Measurements from ENCODE around the gene PLEKHA5. TPM values are rescaled to one million over a fixed set of nuclear protein-coding genes. Genes with fewer than 3 reads are reported as not detected.
"Not testable (repeated sequence)": the region's sequence is repeated elsewhere in the genome, so short reads cannot be mapped to it uniquely, and the experiment has no call there.

PLEKHA5 gene, protein sequence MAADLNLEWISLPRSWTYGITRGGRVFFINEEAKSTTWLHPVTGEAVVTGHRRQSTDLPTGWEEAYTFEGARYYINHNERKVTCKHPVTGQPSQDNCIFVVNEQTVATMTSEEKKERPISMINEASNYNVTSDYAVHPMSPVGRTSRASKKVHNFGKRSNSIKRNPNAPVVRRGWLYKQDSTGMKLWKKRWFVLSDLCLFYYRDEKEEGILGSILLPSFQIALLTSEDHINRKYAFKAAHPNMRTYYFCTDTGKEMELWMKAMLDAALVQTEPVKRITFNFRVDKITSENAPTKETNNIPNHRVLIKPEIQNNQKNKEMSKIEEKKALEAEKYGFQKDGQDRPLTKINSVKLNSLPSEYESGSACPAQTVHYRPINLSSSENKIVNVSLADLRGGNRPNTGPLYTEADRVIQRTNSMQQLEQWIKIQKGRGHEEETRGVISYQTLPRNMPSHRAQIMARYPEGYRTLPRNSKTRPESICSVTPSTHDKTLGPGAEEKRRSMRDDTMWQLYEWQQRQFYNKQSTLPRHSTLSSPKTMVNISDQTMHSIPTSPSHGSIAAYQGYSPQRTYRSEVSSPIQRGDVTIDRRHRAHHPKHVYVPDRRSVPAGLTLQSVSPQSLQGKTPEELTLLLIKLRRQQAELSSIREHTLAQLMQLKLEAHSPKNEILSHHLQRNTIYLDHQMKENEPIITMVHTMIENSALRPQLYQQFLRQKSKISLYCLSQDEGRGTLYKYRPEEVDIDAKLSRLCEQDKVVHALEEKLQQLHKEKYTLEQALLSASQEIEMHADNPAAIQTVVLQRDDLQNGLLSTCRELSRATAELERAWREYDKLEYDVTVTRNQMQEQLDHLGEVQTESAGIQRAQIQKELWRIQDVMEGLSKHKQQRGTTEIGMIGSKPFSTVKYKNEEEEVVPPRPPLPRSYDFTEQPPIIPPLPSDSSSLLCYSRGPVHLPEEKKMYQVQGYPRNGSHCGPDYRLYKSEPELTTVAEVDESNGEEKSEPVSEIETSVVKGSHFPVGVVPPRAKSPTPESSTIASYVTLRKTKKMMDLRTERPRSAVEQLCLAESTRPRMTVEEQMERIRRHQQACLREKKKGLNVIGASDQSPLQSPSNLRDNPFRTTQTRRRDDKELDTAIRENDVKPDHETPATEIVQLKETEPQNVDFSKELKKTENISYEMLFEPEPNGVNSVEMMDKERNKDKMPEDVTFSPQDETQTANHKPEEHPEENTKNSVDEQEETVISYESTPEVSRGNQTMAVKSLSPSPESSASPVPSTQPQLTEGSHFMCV
- total RNA-seq = 10 to 100 TPM in 1 of 2 donors, 1 to 10 TPM in 1; 8.9 to 10.3 TPM
- 20.2 to 40.1 reads per million in 2 donors for total RNA-seq

DNA sequence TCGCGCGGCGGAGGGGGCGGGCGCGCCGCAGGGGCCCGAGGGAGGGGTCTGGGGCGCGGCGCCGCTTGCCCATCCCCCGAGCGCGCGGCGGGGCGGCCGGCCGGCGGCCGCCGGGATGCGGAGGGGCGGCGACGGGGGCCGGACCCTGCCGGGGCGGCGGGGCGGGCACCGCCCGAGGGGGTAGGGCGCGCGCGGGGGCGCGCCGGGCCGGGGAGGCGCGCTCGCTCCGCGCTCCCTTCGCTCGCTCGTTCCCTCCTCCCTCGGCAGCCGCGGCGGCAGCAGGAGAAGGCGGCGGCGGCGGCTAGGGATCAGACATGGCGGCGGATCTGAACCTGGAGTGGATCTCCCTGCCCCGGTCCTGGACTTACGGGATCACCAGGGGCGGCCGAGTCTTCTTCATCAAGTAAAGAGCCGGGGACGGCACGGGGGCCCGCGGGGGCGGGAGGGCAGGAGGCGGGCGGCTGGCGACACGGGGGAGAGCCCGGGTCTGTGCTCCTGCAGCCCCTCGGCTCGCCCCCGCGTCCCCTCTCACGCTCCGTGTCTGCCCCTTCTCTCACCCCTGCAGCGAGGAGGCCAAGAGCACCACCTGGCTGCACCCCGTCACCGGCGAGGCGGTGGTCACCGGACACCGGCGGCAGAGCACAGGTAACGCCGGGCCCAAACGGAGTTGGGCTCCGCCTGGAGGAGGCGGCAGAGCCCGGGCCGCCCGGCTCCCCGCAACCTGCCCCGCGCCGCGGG lies at the start of gene PLEKHA5:
Gene PLEKHA5 (plus strand): TSS at position 248 of the 738 bp plus-strand sequence. CDS start 67 bp downstream, at position 315.
- DNase-seq (peak; percentile 12 to 54 (median 49)), ATAC-seq (peak; percentile 71)
- Mint-ChIP-seq H3K27me3 (peaks cover 6% of the 10 kb centered on the region), H3K4me3 (peak within 1 kb of the TSS; percentile 94), H3K4me1 (peaks cover 13% of the 10 kb centered on the region), H3K36me3 (ENCODE audit: low read depth) (peaks cover 2% of the 10 kb centered on the region), H3K27ac (peak within 1 kb of the TSS; percentile 22)
- peaks cover 4% of the 10 kb centered on the region for H3K9me3 ChIP-seq (ENCODE audit: control insufficient read depth, low read length, poor library complexity, severe bottlenecking)

DNA sequence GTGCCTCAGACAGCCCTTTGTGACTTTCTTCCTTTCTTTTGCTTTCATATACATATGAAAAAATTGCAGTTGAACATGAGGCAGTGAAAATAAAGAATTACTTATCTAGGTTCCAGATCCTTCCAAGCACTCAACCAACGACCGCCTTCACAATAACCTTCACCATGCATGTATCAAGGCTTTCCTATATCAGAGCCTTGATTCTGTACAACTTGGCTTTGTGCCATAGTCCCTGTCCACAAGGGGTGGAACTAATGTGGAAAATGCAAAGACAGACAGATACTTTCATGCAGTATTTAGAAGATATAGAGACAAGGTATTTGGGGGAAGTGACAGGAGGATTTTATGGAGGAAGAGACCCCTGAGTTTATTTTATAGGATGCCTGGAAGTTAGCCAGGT lies 48.6 kb upstream of the PLEKHA5 start:
- Mint-ChIP-seq H3K27me3 (no peaks in the 10 kb centered on the region), H3K4me3 (no peak overlapping the region), H3K4me1 (peaks cover 6% of the 10 kb centered on the region), H3K36me3 (ENCODE audit: low read depth) (no peaks in the 10 kb centered on the region), H3K27ac (no peak overlapping the region)
- ATAC-seq (no peak), DNase-seq (no peak)
- no peaks in the 10 kb centered on the region for H3K9me3 ChIP-seq (ENCODE audit: control insufficient read depth, low read length, poor library complexity, severe bottlenecking)

DNA sequence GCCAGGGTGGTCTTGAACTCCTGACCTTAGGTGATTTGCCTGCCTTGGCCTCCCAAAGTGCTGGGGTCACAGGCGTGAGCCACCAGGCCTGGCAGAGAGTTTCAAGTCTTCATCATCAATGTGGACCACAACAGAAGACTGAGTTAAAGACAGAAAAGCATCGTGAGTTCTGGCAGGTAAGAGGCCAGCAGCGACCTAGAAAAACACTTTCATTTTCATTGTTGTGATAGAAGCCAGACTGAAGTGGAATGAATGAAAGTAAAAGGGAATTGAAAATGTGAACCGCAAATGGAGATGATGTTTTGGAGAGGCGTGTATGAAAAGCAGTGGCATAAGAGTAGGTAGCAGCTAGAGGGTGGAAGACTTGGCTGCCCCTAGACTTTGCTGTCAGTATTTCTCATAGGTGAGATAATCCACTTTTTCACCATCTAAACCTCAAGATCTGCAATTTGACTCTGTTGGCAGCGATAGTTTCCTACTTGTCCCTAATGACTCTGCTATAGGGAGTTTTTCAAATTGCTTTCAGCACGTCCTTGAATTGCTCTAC lies 47.1 kb upstream of the PLEKHA5 start:
- Mint-ChIP-seq H3K4me3 (peak overlapping the region; percentile 46), H3K36me3 (ENCODE audit: low read depth) (no peaks in the 10 kb centered on the region), H3K27me3 (no peaks in the 10 kb centered on the region), H3K4me1 (peaks cover 6% of the 10 kb centered on the region), H3K27ac (peak overlapping the region; percentile 1)
- no peaks in the 10 kb centered on the region for H3K9me3 ChIP-seq (ENCODE audit: control insufficient read depth, low read length, poor library complexity, severe bottlenecking)
- ATAC-seq (no peak), DNase-seq (no peak)

DNA sequence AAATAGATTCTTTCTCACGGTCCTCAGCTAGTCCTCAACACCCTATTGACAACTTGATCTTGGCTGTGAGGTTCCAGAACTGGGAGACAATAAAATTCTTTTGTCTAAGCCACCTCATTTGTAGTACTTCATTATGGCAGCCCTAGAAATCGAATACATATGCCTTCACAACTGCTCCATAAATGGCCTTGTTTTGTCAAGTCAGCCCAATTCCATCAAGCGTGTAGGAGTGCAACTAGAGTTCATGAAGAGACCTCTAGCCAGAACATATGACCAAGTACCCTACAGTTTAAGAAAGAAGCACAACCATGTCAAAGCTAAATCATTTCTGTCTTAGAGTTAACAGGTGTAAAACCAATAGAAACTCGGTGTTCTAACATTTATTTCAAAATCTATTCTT lies 45.0 kb upstream of the PLEKHA5 start:
- ATAC-seq (no peak), DNase-seq (no peak)
- Mint-ChIP-seq H3K27ac (no peak overlapping the region), H3K4me3 (no peak overlapping the region), H3K4me1 (peaks cover 6% of the 10 kb centered on the region), H3K27me3 (peaks cover 5% of the 10 kb centered on the region), H3K36me3 (ENCODE audit: low read depth) (no peaks in the 10 kb centered on the region)
- no peaks in the 10 kb centered on the region for H3K9me3 ChIP-seq (ENCODE audit: control insufficient read depth, low read length, poor library complexity, severe bottlenecking)

DNA sequence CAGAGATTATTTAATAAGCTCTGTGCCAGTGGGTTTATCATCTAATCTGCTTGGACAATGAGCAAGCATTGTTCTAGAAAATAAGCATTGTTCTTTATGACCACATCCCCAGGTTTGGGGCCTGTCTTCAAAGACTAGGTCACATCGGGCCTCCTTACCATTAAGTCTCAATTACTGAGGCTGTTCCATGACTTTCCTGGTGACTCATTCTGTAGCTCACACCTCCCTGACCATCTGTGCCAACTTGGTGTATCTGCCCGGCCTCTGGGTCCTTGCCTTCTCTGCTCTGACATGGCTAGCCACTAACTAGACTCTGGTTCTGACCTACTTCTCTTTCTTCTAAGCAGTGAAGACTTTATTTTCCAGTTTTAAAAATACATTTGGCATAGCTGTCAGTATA lies 44.4 kb upstream of the PLEKHA5 start:
- Mint-ChIP-seq H3K4me3 (no peak overlapping the region), H3K27ac (no peak overlapping the region), H3K4me1 (peaks cover 6% of the 10 kb centered on the region), H3K27me3 (peaks cover 5% of the 10 kb centered on the region), H3K36me3 (ENCODE audit: low read depth) (no peaks in the 10 kb centered on the region)
- H3K9me3 ChIP-seq (ENCODE audit: control insufficient read depth, low read length, poor library complexity, severe bottlenecking) = no peaks in the 10 kb centered on the region
- ATAC-seq = no peak
- DNase-seq = no peak

DNA sequence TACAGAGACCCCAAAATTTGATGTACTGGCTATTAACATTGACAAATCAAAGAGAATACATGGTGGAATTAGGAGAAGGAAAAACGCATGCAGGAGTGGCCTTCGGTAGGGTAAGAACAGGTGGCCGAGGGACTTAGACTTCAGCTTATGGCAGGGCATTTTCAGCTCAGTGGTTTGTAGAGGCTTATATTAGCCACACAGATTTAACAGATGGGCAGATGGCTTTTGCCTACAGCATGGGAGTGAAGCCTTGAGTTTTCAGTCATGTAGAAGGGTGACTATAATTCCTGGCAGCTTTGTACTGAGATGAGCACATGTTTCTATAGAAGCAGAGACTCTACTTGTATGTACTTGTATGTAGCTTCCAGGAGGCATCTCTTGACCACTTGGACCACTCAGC lies 40.9 kb upstream of the PLEKHA5 start:
- H3K9me3 ChIP-seq (ENCODE audit: control insufficient read depth, low read length, poor library complexity, severe bottlenecking) = no peaks in the 10 kb centered on the region
- no peaks in the 10 kb centered on the region for H3K36me3 Mint-ChIP-seq (ENCODE audit: low read depth)
- H3K4me3 Mint-ChIP-seq = no peak overlapping the region
- peaks cover 5% of the 10 kb centered on the region for H3K27me3 Mint-ChIP-seq
- ATAC-seq = no peak
- no peak for DNase-seq
- H3K4me1 Mint-ChIP-seq = no peaks in the 10 kb centered on the region
- H3K27ac Mint-ChIP-seq = no peak overlapping the region

DNA sequence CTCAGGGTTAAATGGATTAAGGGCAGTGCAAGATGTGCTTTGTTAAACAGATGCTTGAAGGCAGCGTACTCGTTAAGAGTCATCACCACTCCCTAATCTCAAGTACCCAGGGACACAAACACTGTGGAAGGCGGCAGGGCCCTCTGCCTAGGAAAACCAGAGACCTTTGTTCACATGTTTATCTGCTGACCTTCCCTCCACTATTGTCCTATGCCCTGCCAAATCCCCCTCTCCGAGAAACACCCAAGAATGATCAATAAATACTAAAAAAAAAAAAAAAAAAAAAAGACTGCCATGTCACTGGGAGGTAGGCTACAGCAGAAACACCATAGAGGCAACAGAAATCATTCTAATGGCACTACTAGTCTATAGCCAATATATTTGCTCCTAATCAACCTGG lies 37.1 kb upstream of the PLEKHA5 start:
- not testable (repeated sequence) for ATAC-seq; H3K27ac Mint-ChIP-seq; H3K9me3 ChIP-seq (ENCODE audit: control insufficient read depth, low read length, poor library complexity, severe bottlenecking); H3K36me3 Mint-ChIP-seq (ENCODE audit: low read depth); DNase-seq; H3K4me1 Mint-ChIP-seq; H3K4me3 Mint-ChIP-seq; H3K27me3 Mint-ChIP-seq

DNA sequence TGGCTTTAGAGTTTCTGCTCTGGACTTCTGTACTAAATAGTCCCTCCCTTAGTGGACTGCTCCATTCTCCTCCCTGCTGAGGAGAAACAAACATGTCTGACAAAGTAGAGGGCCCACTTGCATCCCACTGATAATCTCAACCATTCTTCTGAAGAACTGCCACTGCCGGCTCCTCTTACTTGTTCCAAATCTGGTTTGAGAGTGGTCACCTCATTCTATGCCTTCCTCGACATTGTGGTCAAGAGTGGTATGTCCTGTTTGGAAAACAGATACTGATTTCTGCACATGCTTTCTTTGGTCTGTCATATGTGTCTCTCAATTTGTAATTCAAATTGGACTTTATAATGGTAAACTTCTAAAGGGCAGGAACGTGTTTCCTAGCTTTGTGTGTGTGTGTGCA lies 36.3 kb upstream of the PLEKHA5 start:
- Mint-ChIP-seq H3K36me3 (ENCODE audit: low read depth) (no peaks in the 10 kb centered on the region), H3K4me1 (no peaks in the 10 kb centered on the region), H3K4me3 (no peak overlapping the region), H3K27me3 (peaks cover 9% of the 10 kb centered on the region), H3K27ac (no peak overlapping the region)
- DNase-seq = no peak
- H3K9me3 ChIP-seq (ENCODE audit: control insufficient read depth, low read length, poor library complexity, severe bottlenecking) = no peaks in the 10 kb centered on the region
- ATAC-seq = no peak

DNA sequence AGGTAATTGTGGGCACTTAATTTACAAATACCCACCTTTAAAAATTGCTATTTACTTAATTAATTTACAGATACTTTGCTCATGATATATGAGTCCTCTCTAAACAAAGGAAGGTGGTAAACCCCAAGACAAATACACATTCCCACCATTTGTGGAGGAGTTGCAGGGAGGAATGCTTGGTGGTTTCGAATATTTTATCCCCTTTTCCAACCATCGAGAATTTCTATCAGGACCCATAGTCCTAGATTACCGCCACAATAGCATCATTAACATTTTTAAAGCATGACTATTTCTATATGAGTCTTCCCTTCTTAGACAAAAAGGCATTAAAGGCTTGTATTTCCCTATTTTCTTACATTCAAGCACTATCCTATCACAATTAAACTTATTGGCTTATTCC lies 34.2 kb upstream of the PLEKHA5 start:
- ATAC-seq = no peak

DNA sequence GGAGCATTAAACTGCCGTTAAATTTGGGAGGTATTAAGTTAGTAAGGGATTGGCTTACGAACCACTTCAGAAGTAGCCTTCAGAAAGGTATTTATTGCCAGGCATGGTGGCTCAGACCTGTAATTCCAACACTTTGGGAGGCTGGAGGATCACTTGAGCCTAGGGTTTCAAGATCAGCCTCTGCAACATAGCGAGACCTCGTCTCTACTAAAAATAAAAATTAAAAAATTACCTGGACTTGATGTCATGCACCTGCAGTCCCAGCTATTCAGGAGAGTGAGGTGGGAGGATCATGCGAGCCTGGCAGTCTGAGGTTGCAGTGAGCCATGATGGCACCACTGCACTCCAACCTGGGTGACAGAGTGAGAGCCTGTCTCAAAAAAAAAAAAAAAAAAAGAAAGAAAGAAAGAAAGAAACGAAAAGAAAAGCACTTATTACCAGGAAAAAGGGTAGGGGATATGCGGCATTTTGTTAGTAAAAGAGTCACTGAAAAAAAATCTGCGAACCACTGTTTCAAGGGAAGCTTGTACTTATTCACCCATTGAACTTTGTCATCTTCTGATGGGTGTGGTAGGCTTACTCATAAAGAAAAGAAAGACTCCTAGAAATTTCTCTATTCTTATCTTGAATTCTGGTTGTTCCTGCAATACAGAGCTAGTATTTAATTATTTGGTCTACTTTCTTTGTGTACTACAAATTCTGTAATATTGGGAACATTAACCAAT lies 33.6 kb upstream of the PLEKHA5 start:
- Mint-ChIP-seq H3K27ac (no peak overlapping the region), H3K4me1 (no peaks in the 10 kb centered on the region), H3K4me3 (no peak overlapping the region), H3K27me3 (peaks cover 4% of the 10 kb centered on the region), H3K36me3 (ENCODE audit: low read depth) (no peaks in the 10 kb centered on the region)
- DNase-seq (no peak), ATAC-seq (no peak)
- H3K9me3 ChIP-seq (ENCODE audit: control insufficient read depth, low read length, poor library complexity, severe bottlenecking) = no peaks in the 10 kb centered on the region

More for the DNA sequence above, 34.2 kb upstream of the PLEKHA5 start:
- no peaks in the 10 kb centered on the region for H3K4me1 Mint-ChIP-seq
- no peaks in the 10 kb centered on the region for H3K9me3 ChIP-seq (ENCODE audit: control insufficient read depth, low read length, poor library complexity, severe bottlenecking)
- no peak overlapping the region for H3K4me3 Mint-ChIP-seq
- no peaks in the 10 kb centered on the region for H3K36me3 Mint-ChIP-seq (ENCODE audit: low read depth)
- DNase-seq = no peak
- H3K27me3 Mint-ChIP-seq = peaks cover 4% of the 10 kb centered on the region
- H3K27ac Mint-ChIP-seq = no peak overlapping the region

DNA sequence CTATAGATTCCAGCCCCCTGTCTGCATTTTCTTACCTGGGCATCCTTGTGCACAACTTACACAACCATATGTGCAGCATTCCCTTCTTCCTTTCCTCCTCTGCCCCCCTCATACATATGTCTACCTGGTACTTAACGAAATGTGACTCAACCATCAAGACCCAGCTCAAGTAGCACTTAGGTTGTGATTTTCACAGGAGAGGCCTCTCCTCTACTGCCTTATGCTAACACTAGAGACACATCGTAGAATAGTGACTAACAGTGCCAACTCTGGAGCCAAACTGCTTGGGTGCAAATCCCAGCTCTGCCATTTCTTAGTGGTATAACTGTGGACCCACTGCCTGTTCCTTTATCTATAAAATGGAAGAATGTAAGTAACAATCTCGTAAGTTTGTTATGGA lies 24.1 kb upstream of the PLEKHA5 start:
- H3K27ac Mint-ChIP-seq = no peak overlapping the region
- H3K27me3 Mint-ChIP-seq = peaks cover 23% of the 10 kb centered on the region
- no peaks in the 10 kb centered on the region for H3K4me1 Mint-ChIP-seq
- DNase-seq (no peak), ATAC-seq (no peak)
- H3K36me3 Mint-ChIP-seq (ENCODE audit: low read depth) = no peaks in the 10 kb centered on the region
- H3K4me3 Mint-ChIP-seq = no peak overlapping the region
- H3K9me3 ChIP-seq (ENCODE audit: control insufficient read depth, low read length, poor library complexity, severe bottlenecking) = no peaks in the 10 kb centered on the region

DNA sequence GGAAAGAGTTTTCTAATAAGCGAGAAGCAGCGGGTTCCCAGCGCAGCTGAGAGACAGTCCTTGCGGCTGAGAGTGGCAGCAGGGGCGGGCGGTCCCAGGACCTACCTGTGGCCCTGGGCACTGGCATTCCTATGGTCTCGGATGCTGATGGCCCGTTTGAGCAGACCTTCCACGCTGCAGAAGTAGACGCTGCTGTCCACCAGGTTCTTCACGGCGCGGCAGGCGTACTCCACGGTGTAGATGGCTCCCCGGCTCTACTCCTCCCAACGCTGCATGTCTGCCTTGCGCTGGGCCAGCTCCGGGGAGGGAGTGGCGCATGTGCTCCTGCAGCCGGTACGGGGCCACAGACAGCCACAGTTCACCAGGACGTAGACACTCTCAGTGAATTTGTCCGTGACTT lies 21.8 kb upstream of the PLEKHA5 start:
- Mint-ChIP-seq H3K27me3 (peaks cover 23% of the 10 kb centered on the region), H3K36me3 (ENCODE audit: low read depth) (no peaks in the 10 kb centered on the region), H3K27ac (no peak overlapping the region), H3K4me1 (no peaks in the 10 kb centered on the region), H3K4me3 (no peak overlapping the region)
- DNase-seq (no peak), ATAC-seq (no peak)
- no peaks in the 10 kb centered on the region for H3K9me3 ChIP-seq (ENCODE audit: control insufficient read depth, low read length, poor library complexity, severe bottlenecking)
